Neural progenitor cell (in vitro differentiated cells): ENCODE results near the gene TGM6. TPM values are rescaled to one million over a fixed set of nuclear protein-coding genes. Genes with fewer than 3 reads are reported as not detected.

Experiments
- DNase-seq: peaks from one replicate; pipeline ENCODE4 v3.0.0-alpha.2; 2016; ENCODE audit warnings: low spot score
- H2AFZ ChIP-seq: fragments of 200-600 bp; sonication (generic); replicated peaks from 2 replicates; pipeline ENCODE4 v1.6.1; 2016; ENCODE audit warnings: antibody characterized with exemption
- H3F3A ChIP-seq: fragments of 200-600 bp; sonication (generic); 2 replicates; pipeline ENCODE4 v1.6.1; 2016; ENCODE audit warnings: antibody characterized with exemption, low read depth
- H3K27ac ChIP-seq: fragments of 200-600 bp; sonication (generic); 2 replicates; pipeline ENCODE4 v1.5.1; 2016; ENCODE audit warnings: mild to moderate bottlenecking
- H3K27me3 ChIP-seq: fragments of 200-600 bp; sonication (generic); 2 replicates; pipeline ENCODE4 v1.6.1; 2016; ENCODE audit warnings: mild to moderate bottlenecking, moderate library complexity
- H3K36me3 ChIP-seq: fragments of 200-600 bp; sonication (generic); 2 replicates; pipeline ENCODE4 v1.5.1; 2016
- H3K4me1 ChIP-seq: fragments of 200-600 bp; sonication (generic); 2 replicates; pipeline ENCODE4 v1.6.1; 2016; ENCODE audit warnings: mixed run types
- H3K4me2 ChIP-seq: fragments of 200-600 bp; sonication (generic); 2 replicates; pipeline ENCODE4 v1.6.1; 2016
- H3K4me3 ChIP-seq: fragments of 200-600 bp; sonication (generic); 2 replicates; pipeline ENCODE4 v1.5.1; 2016
- H3K79me2 ChIP-seq: fragments of 200-600 bp; sonication (generic); 2 replicates; pipeline ENCODE4 v1.6.1; 2016; ENCODE audit warnings: low read depth
- H3K9ac ChIP-seq: fragments of 200-600 bp; sonication (generic); 2 replicates; pipeline ENCODE4 v1.6.1; 2016
- H3K9me3 ChIP-seq: fragments of 200-600 bp; sonication (generic); 2 replicates; pipeline ENCODE4 v1.5.1; 2016; ENCODE audit warnings: low read depth
- H4K20me1 ChIP-seq: fragments of 200-600 bp; sonication (generic); 2 replicates; pipeline ENCODE4 v1.6.1; 2016; ENCODE audit warnings: low read depth
- H3K27ac Mint-ChIP-seq: 3 replicates; pipeline ENCODE4 v1.8.0; 2021; ENCODE audit warnings: mixed read lengths
- H3K27me3 Mint-ChIP-seq: 2 replicates; pipeline ENCODE4 v1.8.0; 2022; ENCODE audit warnings: low read depth, mild to moderate bottlenecking, inconsistent platforms, moderate library complexity, mixed read lengths; ENCODE audit not compliant: insufficient read depth
- H3K36me3 Mint-ChIP-seq: 3 replicates; pipeline ENCODE4 v1.8.0; 2021; ENCODE audit warnings: mixed read lengths
- H3K4me1 Mint-ChIP-seq: 3 replicates; pipeline ENCODE4 v1.8.0; 2021; ENCODE audit warnings: mixed read lengths
- H3K4me3 Mint-ChIP-seq: 3 replicates; pipeline ENCODE4 v1.8.0; 2021; ENCODE audit warnings: mild to moderate bottlenecking, moderate library complexity, mixed read lengths
- H3K9me3 Mint-ChIP-seq: 3 replicates; pipeline ENCODE4 v1.8.0; 2020; ENCODE audit warnings: mixed read lengths
- EZH2 ChIP-seq: fragments of 200-600 bp; sonication (generic); IDR thresholded peaks from 2 replicates; pipeline ENCODE4 v1.6.1; 2017; ENCODE audit warnings: antibody characterized with exemption, mild to moderate bottlenecking, moderate library complexity
- EZH2phosphoT487 ChIP-seq: fragments of 200-600 bp; sonication (generic); IDR thresholded peaks from 2 replicates; pipeline ENCODE4 v1.6.1; 2017; ENCODE audit warnings: antibody characterized with exemption
- total RNA-seq: library from RNA; depleted of rRNA; stranded (reverse); fragments of >200 nt; gene quantifications from 2 replicates; pipeline ENCODE4 v1.2.3, GENCODE V29; 2015; ENCODE audit warnings: low replicate concordance
- TF ChIP-seq, protein P1 (sequence below): fragments of 200-600 bp; sonication (generic); IDR thresholded peaks from 2 replicates; pipeline ENCODE4 v1.5.1; 2017; ENCODE audit warnings: antibody characterized with exemption, mild to moderate bottlenecking

TGM6 gene
- total RNA-seq, 1 donor from 2014 or later, result not detected

DNA sequence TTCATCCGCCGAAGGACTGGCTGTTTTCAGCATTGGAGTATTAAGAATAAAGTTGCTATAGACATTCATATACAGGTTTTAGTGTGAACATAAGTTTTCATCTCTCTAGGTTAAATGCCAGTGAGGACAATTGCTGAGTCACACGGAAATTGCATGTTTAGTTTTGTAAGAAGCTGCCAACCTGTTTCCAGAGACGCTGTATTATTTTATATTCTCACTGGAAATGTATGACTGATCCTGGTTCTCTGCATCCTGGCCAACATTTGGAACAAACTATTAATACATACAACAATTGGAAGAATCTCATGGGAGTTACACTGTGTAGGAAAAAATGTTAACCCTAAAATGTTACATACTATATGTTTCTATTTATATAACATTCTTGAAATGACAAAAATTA is 16.7 kb upstream of the TGM6 start:
- no peaks in the 10 kb centered on the region for H3K9me3 ChIP-seq
- no peaks in the 10 kb centered on the region for H3K27me3 Mint-ChIP-seq
- H3K4me3 ChIP-seq, result no peak overlapping the region
- H3K4me1 Mint-ChIP-seq, result no peaks in the 10 kb centered on the region
- no peak overlapping the region for H3K4me2 ChIP-seq
- H3K9ac ChIP-seq, result no peak overlapping the region
- TF ChIP-seq EZH2phosphoT487, result no peak
- TF ChIP-seq EZH2, result no peak
- TF ChIP-seq, protein P1, sequence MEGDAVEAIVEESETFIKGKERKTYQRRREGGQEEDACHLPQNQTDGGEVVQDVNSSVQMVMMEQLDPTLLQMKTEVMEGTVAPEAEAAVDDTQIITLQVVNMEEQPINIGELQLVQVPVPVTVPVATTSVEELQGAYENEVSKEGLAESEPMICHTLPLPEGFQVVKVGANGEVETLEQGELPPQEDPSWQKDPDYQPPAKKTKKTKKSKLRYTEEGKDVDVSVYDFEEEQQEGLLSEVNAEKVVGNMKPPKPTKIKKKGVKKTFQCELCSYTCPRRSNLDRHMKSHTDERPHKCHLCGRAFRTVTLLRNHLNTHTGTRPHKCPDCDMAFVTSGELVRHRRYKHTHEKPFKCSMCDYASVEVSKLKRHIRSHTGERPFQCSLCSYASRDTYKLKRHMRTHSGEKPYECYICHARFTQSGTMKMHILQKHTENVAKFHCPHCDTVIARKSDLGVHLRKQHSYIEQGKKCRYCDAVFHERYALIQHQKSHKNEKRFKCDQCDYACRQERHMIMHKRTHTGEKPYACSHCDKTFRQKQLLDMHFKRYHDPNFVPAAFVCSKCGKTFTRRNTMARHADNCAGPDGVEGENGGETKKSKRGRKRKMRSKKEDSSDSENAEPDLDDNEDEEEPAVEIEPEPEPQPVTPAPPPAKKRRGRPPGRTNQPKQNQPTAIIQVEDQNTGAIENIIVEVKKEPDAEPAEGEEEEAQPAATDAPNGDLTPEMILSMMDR, result no peak
- no peaks in the 10 kb centered on the region for H3K4me1 ChIP-seq
- no peaks in the 10 kb centered on the region for H3K36me3 ChIP-seq
- no peak overlapping the region for H2AFZ ChIP-seq
- H4K20me1 ChIP-seq, result no peaks in the 10 kb centered on the region
- no peak overlapping the region for H3K27ac Mint-ChIP-seq
- no peak for DNase-seq
- no peak overlapping the region for H3K4me3 Mint-ChIP-seq
- no peaks in the 10 kb centered on the region for H3K79me2 ChIP-seq
- H3F3A ChIP-seq, result no peaks in the 10 kb centered on the region
- H3K27me3 ChIP-seq, result no peaks in the 10 kb centered on the region
- no peak overlapping the region for H3K27ac ChIP-seq
- no peaks in the 10 kb centered on the region for H3K36me3 Mint-ChIP-seq
- H3K9me3 Mint-ChIP-seq, result peaks cover 25% of the 10 kb centered on the region

DNA sequence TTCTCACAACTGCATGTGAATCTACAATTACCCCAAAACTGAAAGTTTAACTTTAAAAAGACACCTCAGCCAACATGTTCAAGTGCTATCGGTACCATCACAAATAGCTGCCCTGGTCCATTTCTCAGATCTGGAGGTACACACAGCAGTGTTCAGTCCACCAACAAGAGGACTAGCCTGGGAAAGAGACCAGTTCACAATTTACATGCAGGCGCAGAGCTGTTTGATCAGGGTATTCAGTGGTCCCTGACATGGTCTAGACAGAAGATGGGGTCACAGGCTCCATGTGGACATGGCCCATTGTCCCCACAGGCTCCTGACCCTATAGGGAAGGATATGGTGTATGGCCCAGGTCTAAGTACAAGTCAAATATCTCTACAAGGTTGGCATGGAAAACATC is 15.6 kb upstream of the TGM6 start:
- Mint-ChIP-seq H3K36me3 (no peaks in the 10 kb centered on the region), H3K27me3 (no peaks in the 10 kb centered on the region), H3K4me3 (no peak overlapping the region), H3K4me1 (no peaks in the 10 kb centered on the region), H3K27ac (no peak overlapping the region), H3K9me3 (peaks cover 24% of the 10 kb centered on the region)
- Histone ChIP-seq H3K4me3 (no peak overlapping the region), H3K36me3 (no peaks in the 10 kb centered on the region), H3K27ac (no peak overlapping the region), H3K79me2 (no peaks in the 10 kb centered on the region), H2AFZ (no peak overlapping the region), H3F3A (no peaks in the 10 kb centered on the region), H3K9ac (no peak overlapping the region), H3K4me1 (no peaks in the 10 kb centered on the region), H4K20me1 (no peaks in the 10 kb centered on the region), H3K4me2 (no peak overlapping the region), H3K27me3 (no peaks in the 10 kb centered on the region), H3K9me3 (no peaks in the 10 kb centered on the region)
- no peak for DNase-seq
- TF ChIP-seq EZH2 (no peak), EZH2phosphoT487 (no peak)
- TF ChIP-seq, protein P1, result no peak

DNA sequence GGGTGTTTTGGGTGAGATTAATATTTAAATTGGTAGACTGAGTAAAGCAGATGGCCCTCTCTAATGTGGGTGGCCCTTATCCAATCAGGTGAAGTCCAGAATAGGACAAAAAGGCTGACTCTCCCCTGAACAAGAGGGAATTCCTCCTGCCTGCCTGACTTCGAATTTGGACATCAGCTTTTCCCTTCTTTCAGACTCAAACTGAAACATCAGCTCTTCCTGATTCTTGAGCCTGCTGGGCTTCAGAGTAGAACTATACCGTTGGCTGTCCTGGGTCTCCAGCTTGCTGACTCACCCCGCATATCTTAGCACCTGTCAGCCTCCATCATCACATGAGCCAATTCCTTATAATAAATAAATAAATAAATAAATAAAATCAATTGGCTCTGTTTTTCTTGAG is 15.0 kb upstream of the TGM6 start:
- Mint-ChIP-seq H3K27me3 (no peaks in the 10 kb centered on the region), H3K36me3 (no peaks in the 10 kb centered on the region), H3K4me1 (no peaks in the 10 kb centered on the region), H3K27ac (no peak overlapping the region), H3K9me3 (peaks cover 21% of the 10 kb centered on the region), H3K4me3 (no peak overlapping the region)
- Histone ChIP-seq H3F3A (no peaks in the 10 kb centered on the region), H3K9ac (no peak overlapping the region), H4K20me1 (no peaks in the 10 kb centered on the region), H3K27me3 (no peaks in the 10 kb centered on the region), H2AFZ (no peak overlapping the region), H3K4me2 (no peak overlapping the region), H3K4me1 (no peaks in the 10 kb centered on the region), H3K27ac (no peak overlapping the region), H3K79me2 (no peaks in the 10 kb centered on the region), H3K9me3 (no peaks in the 10 kb centered on the region), H3K36me3 (no peaks in the 10 kb centered on the region), H3K4me3 (no peak overlapping the region)
- no peak for DNase-seq
- TF ChIP-seq EZH2, result no peak
- no peak for TF ChIP-seq EZH2phosphoT487
- TF ChIP-seq, protein P1, result no peak
